ENCODE results near the gene FBXO31. TPM values are rescaled to one million over a fixed set of nuclear protein-coding genes. Genes with fewer than 3 reads are reported as not detected.
"Not testable (repeated sequence)": the region's sequence is repeated elsewhere in the genome, so short reads cannot be mapped to it uniquely, and the experiment has no call there.

The FBXO31 gene
- total and polyA plus RNA-seq, 9 donors, result 25.0 to 74.5 (median 54.5) TPM

GRCh38 chr16:87343753-87344050 is 39.9 kb downstream of the FBXO31 start:
- DNase-seq, result no peak
- H3K4me3 ChIP-seq, result no peak overlapping the region
- WGBS, 3 donors, result 82 to 87% (median 82%) methylated on average over 11 of the region's 11 CpGs
- H3K36me3 ChIP-seq, result no peaks in the 10 kb centered on the region
- TF ChIP-seq EP300 (IDR thresholded peaks at IDR 0.05) (no peak), CTCF (IDR thresholded peaks at IDR 0.05) (no peak), POLR2A (IDR thresholded peaks at IDR 0.05) (no peak)
- intact Hi-C loops (cut with DNase I), result no loop called here
- no peak overlapping the region for H3K27ac ChIP-seq
- H3K9me3 ChIP-seq, result no peaks in the 10 kb centered on the region
- peaks cover 12% of the 10 kb centered on the region for H3K4me1 ChIP-seq (ENCODE audit: insufficient read depth)
- no peaks in the 10 kb centered on the region for H3K27me3 ChIP-seq

- intact Hi-C loops (cut with DNase I), result no loop called here
- WGBS, 3 donors, result 81 to 82% (median 81%) methylated on average over 26 of the region's 26 CpGs
- Histone ChIP-seq H3K9me3 (no peaks in the 10 kb centered on the region), H3K4me1 (ENCODE audit: insufficient read depth) (peaks cover 12% of the 10 kb centered on the region), H3K4me3 (no peak overlapping the region), H3K36me3 (no peaks in the 10 kb centered on the region), H3K27ac (no peak overlapping the region), H3K27me3 (no peaks in the 10 kb centered on the region)
- no peak for TF ChIP-seq CTCF (IDR thresholded peaks at IDR 0.05)
- no peak for TF ChIP-seq EP300 (IDR thresholded peaks at IDR 0.05)
- no peak for TF ChIP-seq POLR2A (IDR thresholded peaks at IDR 0.05)
- no peak for DNase-seq
Measured at GRCh38 chr16:87342978-87343752, 40.4 kb downstream of the FBXO31 start.

DNA sequence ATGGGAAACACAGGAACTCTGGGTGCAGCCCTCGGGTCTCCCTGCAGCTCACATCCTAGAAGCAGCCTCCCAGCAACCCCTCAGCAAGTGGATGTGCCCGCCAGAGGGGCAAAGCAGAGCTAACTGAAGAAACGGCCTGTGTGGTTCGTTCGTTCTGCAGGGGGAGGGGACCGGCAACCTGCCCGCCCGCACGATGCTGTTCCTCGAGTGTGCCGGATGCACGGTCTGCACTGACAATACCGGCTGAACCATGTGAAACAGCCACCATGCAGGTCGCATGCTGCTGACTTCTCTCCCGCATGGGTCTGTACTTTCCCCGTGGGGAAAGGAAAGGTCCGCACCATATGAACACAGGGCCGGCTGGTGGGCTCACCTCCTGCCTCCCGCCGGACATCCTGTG is 41.1 kb downstream of the FBXO31 start:
- TF ChIP-seq POLR2A (IDR thresholded peaks at IDR 0.05) (no peak), CTCF (IDR thresholded peaks at IDR 0.05) (no peak), EP300 (IDR thresholded peaks at IDR 0.05) (no peak)
- H3K36me3 ChIP-seq, result no peaks in the 10 kb centered on the region

GRCh38 chr16:87340198-87340597 is 43.4 kb downstream of the FBXO31 start:
- no peak for DNase-seq
- intact Hi-C loops (cut with DNase I), result no loop called here
- H3K27ac ChIP-seq, result no peak overlapping the region
- no peaks in the 10 kb centered on the region for H3K27me3 ChIP-seq
- no peaks in the 10 kb centered on the region for H3K36me3 ChIP-seq
- 92 to 97% (median 95%) methylated on average over 5 of the region's 5 CpGs for WGBS, 3 donors
- no peak for TF ChIP-seq EP300 (IDR thresholded peaks at IDR 0.05)
- no peak for TF ChIP-seq CTCF (IDR thresholded peaks at IDR 0.05)
- no peak for TF ChIP-seq POLR2A (IDR thresholded peaks at IDR 0.05)
- no peaks in the 10 kb centered on the region for H3K9me3 ChIP-seq
- no peak overlapping the region for H3K4me3 ChIP-seq
- H3K4me1 ChIP-seq (ENCODE audit: insufficient read depth), result peaks cover 9% of the 10 kb centered on the region

More for the DNA sequence above, 41.1 kb downstream of the FBXO31 start:
- no peaks in the 10 kb centered on the region for H3K9me3 ChIP-seq
- H3K27me3 ChIP-seq, result no peaks in the 10 kb centered on the region
- intact Hi-C loops (cut with DNase I), result no loop called here
- WGBS, 3 donors, result 90 to 96% (median 91%) methylated on average over 20 of the region's 20 CpGs
- H3K27ac ChIP-seq, result no peak overlapping the region
- no peak overlapping the region for H3K4me3 ChIP-seq
- no peak for DNase-seq
- H3K4me1 ChIP-seq (ENCODE audit: insufficient read depth), result peaks cover 12% of the 10 kb centered on the region

- intact Hi-C loops (cut with DNase I); H3K4me1 ChIP-seq (ENCODE audit: insufficient read depth); H3K27me3 ChIP-seq; H3K27ac ChIP-seq; DNase-seq; H3K9me3 ChIP-seq; H3K36me3 ChIP-seq; H3K4me3 ChIP-seq: not testable (repeated sequence)
- 92 to 96% (median 93%) methylated on average over 11 of the region's 11 CpGs for WGBS, 3 donors
Measured at GRCh38 chr16:87339724-87340105, 43.9 kb downstream of the FBXO31 start.

All from ovary (tissue), 9 donors.